GM12878 (cell line): ENCODE measurements around the gene CHST2. TPM values are rescaled to one million over a fixed set of nuclear protein-coding genes. Genes with fewer than 3 reads are reported as not detected.

Source experiments
- ATAC-seq: fragments of 200-7000 bp; cut with Tn5 transposase; 3 replicates; pipeline ENCODE4 v1.9.1; 2020; ENCODE audit warnings: mild to moderate bottlenecking, moderate library complexity
- BruUV-seq: library from RNA; stranded (reverse); fragments of 400-500 nt; replicated peaks from 2 replicates; lab custom pipeline; 2021; lab: Mats Ljungman, UMichigan
- CTCF ChIA-PET: fragments of 300-600 bp; sonication (Branson Sonifier 250); formaldehyde crosslinking; extraction: SDS; loops from one replicate; lab custom pipeline; 2021; ENCODE audit warnings: inconsistent platforms; lab: Yijun Ruan, JAX
- POLR2A ChIA-PET: fragments of 350-600 bp; formaldehyde crosslinking; extraction: SDS; loops from one replicate; lab custom pipeline; 2021; ENCODE audit warnings: inconsistent platforms; lab: Charles Lee
- RAD21 ChIA-PET: fragments of 300-600 bp; sonication (Branson Sonifier 250); formaldehyde crosslinking; loops from one replicate; lab custom pipeline; 2023; ENCODE audit warnings: antibody characterized with exemption; ENCODE audit not compliant: unreplicated experiment; lab: Charles Lee
- SMC1A ChIA-PET: fragments of 300-600 bp; sonication (Branson Sonifier 250); formaldehyde crosslinking; loops from one replicate; lab custom pipeline; 2023; ENCODE audit not compliant: unreplicated experiment, uncharacterized antibody; lab: Charles Lee
- DNase-seq: peaks from one replicate; pipeline ENCODE4 v3.0.0-alpha.2; 2011; ENCODE audit warnings: low read depth, low spot score
- FAIRE-seq: peaks from 3 replicates; lab custom pipeline; 2011; peaks lifted over from hg19 to GRCh38; lab: Jason Lieb, UNC
- H2AFZ ChIP-seq: 2 replicates; pipeline ENCODE4 v1.6.0; 2011; ENCODE audit warnings: low read depth, low read length, control low read depth; ENCODE audit not compliant: control insufficient read depth
- H3K27ac ChIP-seq: 2 replicates; pipeline ENCODE4 v1.5.1; 2011; ENCODE audit warnings: control low read depth; ENCODE audit not compliant: control insufficient read depth, insufficient read depth
- H3K27me3 ChIP-seq, 2 experiments: replicated peaks in 1 of 2; 2 replicates each; pipeline versions ENCODE4 v1.6.0 to v1.6.1; 2011; ENCODE audit warnings: low read length in 1 of 2; ENCODE audit not compliant: control insufficient read depth in 2 of 2, insufficient read depth in 2 of 2
- H3K36me3 ChIP-seq, 2 experiments: 2 replicates each; pipeline ENCODE4 v1.5.1; 2011; ENCODE audit warnings: low read length in 1 of 2; ENCODE audit not compliant: control insufficient read depth in 2 of 2, insufficient read depth in 2 of 2
- H3K4me1 ChIP-seq: 2 replicates; pipeline ENCODE4 v1.6.1; 2011; ENCODE audit warnings: mild to moderate bottlenecking, low read length, moderate library complexity, mixed read lengths; ENCODE audit not compliant: control insufficient read depth, insufficient read depth
- H3K4me2 ChIP-seq: 2 replicates; pipeline ENCODE4 v1.6.0; 2011; ENCODE audit warnings: control low read depth; ENCODE audit not compliant: control insufficient read depth, insufficient read depth
- H3K4me3 ChIP-seq: fragments of 200-600 bp; sonication (generic); 2 replicates; pipeline ENCODE4 v1.5.1; 2016
- H3K79me2 ChIP-seq: 2 replicates; pipeline ENCODE4 v1.6.0; 2011; ENCODE audit warnings: low read length; ENCODE audit not compliant: control insufficient read depth, insufficient read depth
- H3K9ac ChIP-seq: 2 replicates; pipeline ENCODE4 v1.8.0; 2011; ENCODE audit warnings: low read length, control low read depth, mixed read lengths; ENCODE audit not compliant: control insufficient read depth, insufficient read depth
- H3K9me3 ChIP-seq: replicated peaks from 3 replicates; pipeline ENCODE4 v1.5.1; 2011; ENCODE audit warnings: mild to moderate bottlenecking, low read length; ENCODE audit not compliant: control insufficient read depth, insufficient read depth
- H4K20me1 ChIP-seq: 2 replicates; pipeline ENCODE4 v1.6.0; 2011; ENCODE audit not compliant: control insufficient read depth, insufficient read depth
- IRF4 ChIP-seq: IDR thresholded peaks from 2 replicates; pipeline ENCODE4 v1.6.1; 2011; ENCODE audit warnings: low read depth, low read length
- MTA3 ChIP-seq: IDR thresholded peaks from 2 replicates; pipeline ENCODE4 v1.6.1; 2012; ENCODE audit warnings: low read length, inconsistent platforms, borderline replicate concordance
- NFYB ChIP-seq: IDR thresholded peaks from 2 replicates; pipeline ENCODE4 v1.6.1; 2011; ENCODE audit warnings: low read depth, mild to moderate bottlenecking, low read length, improper control_type of control experiment, moderate library complexity; ENCODE audit not compliant: insufficient read depth
- RAD21 ChIP-seq: IDR thresholded peaks from 2 replicates; pipeline ENCODE4 v1.6.1; 2011; ENCODE audit warnings: mild to moderate bottlenecking, low read depth, low read length, moderate library complexity; ENCODE audit not compliant: insufficient read depth
- RUNX3 ChIP-seq: IDR thresholded peaks from 2 replicates; pipeline ENCODE4 v1.6.1; 2012; ENCODE audit warnings: low read length, inconsistent platforms
- STAT1 ChIP-seq: fragments of 450-650 bp; conservative IDR thresholded peaks from 2 replicates; pipeline ENCODE4 v1.6.1; 2014; ENCODE audit warnings: antibody characterized with exemption, mild to moderate bottlenecking
- SUZ12 ChIP-seq: fragments of 200-600 bp; sonication (generic); IDR thresholded peaks from one replicate; pipeline ENCODE4 v1.6.1; 2018; ENCODE audit warnings: antibody characterized with exemption, mild to moderate bottlenecking; ENCODE audit not compliant: unreplicated experiment
- TARDBP ChIP-seq: IDR thresholded peaks from 2 replicates; pipeline ENCODE4 v1.6.1; 2016; ENCODE audit warnings: borderline replicate concordance
- WGBS: methylation state at CpG from one replicate; pipeline ENCODE4 v1.1.6; 2016; ENCODE audit warnings: low lambda C conversion rate; ENCODE audit not compliant: insufficient replicate concordance, insufficient coverage; ENCODE audit errors: missing lambda C conversion rate; 5-methylcytosine and 5-hydroxymethylcytosine counted together
- in situ Hi-C: fragments of 300-500 bp; cut with MboI; formaldehyde crosslinking; loops from 9 replicates; pipeline ENCODE4 v1.14.3; 2018; ENCODE audit warnings: mixed read lengths
- intact Hi-C: fragments of 100-400 bp; cut with micrococcal nuclease; formaldehyde crosslinking; loops from one replicate; pipeline ENCODE4 v1.14.2; 2022; ENCODE audit not compliant: unreplicated experiment
- polyA plus RNA-seq, 11 experiments: library from polyadenylated mRNA; depleted of rRNA in 4 of 11; unstranded in 6 of 11; stranded (reverse) in 5 of 11; fragments of >200 nt; fragmentation: Nextera tagmentation in 4 of 11; fragmentation: Illumina TruSeq in 1 of 11; extraction: Ambion mirVana in 4 of 11; extraction: Trizol in 1 of 11; gene quantifications; 1 replicate in 1 of 11; 2 replicates in 10 of 11; pipeline versions ENCODE4 v1.2.1 to v1.2.3, GENCODE V29; 2011 to 2016; ENCODE audit warnings: inconsistent platforms in 2 of 11, missing spikeins in 2 of 11, low read depth in 1 of 11
- total RNA-seq, 4 experiments: library from RNA; depleted of rRNA in 3 of 4; stranded (reverse); fragments of >200 nt in 3 of 4; fragmentation: Illumina TruSeq in 1 of 4; extraction: Trizol in 1 of 4; gene quantifications; 2 replicates each; pipeline versions ENCODE4 v1.2.1 to v1.2.3, GENCODE V29; 2013 to 2021
- TF ChIP-seq, protein P1 (sequence below): fragments of 450-650 bp; conservative IDR thresholded peaks from 2 replicates; pipeline ENCODE4 v1.6.1; 2017; ENCODE audit warnings: mild to moderate bottlenecking, moderate library complexity

The CHST2 gene
- total and polyA plus RNA-seq, 10 of the 15 experiments (the other 5 are each of a cell fraction or from before 2014, with no cell fraction given), result 1.6 to 37.2 (median 8.8) TPM

DNA sequence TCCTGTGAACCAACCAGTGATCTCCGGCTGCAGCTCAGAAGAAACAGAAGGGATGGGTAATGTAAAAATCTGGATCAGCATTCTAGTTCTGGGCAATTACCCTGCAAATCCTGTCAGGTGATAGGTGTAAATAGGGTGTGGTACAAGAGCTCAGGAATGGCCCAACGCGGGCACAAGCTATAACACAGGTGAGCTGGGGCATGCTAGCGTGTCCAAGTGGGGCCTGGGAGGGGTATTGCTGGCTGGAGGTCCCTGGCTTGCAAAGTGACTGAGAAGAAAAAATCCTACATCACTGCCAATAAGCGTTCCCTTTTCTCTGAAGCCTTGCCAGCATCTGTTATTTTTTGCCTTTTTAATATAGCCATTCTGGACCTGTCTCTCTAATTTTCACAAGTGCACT lies 9.7 kb upstream of the CHST2 start:
- H3K9me3 ChIP-seq, result peaks cover 9% of the 10 kb centered on the region; the same call in 2 of the 3 replicates
- no peak overlapping the region for H3K4me3 ChIP-seq
- H3K4me1 ChIP-seq, result no peaks in the 10 kb centered on the region
- intact Hi-C loops, result no loop called here
- H4K20me1 ChIP-seq, result no peaks in the 10 kb centered on the region
- RAD21 ChIA-PET, result no interaction called here
- no peak overlapping the region for H2AFZ ChIP-seq
- POLR2A ChIA-PET, result interaction anchor here (0.7 kb wide), 1 partner anchor 38 kb away, joined by 5 read pairs; no protein-coding TSS in a partner anchor
- DNase-seq (no peak), FAIRE-seq (no peak), ATAC-seq (no peak)
- no peak overlapping the region for H3K27ac ChIP-seq
- CTCF ChIA-PET, result interaction anchor here (0.8 to 1.1 kb wide), 2 partner anchors 50 to 576 kb away, joined by 3 read pairs; no protein-coding TSS in a partner anchor
- H3K4me2 ChIP-seq, result no peak overlapping the region
- WGBS, result 92% methylated on average over 5 of the region's 5 CpGs
- H3K79me2 ChIP-seq, result no peaks in the 10 kb centered on the region
- SMC1A ChIA-PET, result interaction anchor here (0.8 to 1.2 kb wide), 3 partner anchors 11 to 22 kb away, joined by 3 to 4 read pairs (median 3); no protein-coding TSS in a partner anchor
- H3K36me3 ChIP-seq, result no peaks in the 10 kb centered on the region
- H3K27me3 ChIP-seq, result no peaks in the 10 kb centered on the region
- in situ Hi-C loops, result no loop called here
- H3K9ac ChIP-seq, result no peak overlapping the region
- TF ChIP-seq TARDBP (no peak), SUZ12 (no peak), RUNX3 (no peak), MTA3 (no peak), RAD21 (no peak), NFYB (no peak), IRF4 (no peak), STAT1 (no peak)
- TF ChIP-seq, protein P1, sequence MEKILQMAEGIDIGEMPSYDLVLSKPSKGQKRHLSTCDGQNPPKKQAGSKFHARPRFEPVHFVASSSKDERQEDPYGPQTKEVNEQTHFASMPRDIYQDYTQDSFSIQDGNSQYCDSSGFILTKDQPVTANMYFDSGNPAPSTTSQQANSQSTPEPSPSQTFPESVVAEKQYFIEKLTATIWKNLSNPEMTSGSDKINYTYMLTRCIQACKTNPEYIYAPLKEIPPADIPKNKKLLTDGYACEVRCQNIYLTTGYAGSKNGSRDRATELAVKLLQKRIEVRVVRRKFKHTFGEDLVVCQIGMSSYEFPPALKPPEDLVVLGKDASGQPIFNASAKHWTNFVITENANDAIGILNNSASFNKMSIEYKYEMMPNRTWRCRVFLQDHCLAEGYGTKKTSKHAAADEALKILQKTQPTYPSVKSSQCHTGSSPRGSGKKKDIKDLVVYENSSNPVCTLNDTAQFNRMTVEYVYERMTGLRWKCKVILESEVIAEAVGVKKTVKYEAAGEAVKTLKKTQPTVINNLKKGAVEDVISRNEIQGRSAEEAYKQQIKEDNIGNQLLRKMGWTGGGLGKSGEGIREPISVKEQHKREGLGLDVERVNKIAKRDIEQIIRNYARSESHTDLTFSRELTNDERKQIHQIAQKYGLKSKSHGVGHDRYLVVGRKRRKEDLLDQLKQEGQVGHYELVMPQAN, result no peak
- no TSS peak for BruUV-seq
